ENCODE results near the gene HAL.

Gene HAL

DNA sequence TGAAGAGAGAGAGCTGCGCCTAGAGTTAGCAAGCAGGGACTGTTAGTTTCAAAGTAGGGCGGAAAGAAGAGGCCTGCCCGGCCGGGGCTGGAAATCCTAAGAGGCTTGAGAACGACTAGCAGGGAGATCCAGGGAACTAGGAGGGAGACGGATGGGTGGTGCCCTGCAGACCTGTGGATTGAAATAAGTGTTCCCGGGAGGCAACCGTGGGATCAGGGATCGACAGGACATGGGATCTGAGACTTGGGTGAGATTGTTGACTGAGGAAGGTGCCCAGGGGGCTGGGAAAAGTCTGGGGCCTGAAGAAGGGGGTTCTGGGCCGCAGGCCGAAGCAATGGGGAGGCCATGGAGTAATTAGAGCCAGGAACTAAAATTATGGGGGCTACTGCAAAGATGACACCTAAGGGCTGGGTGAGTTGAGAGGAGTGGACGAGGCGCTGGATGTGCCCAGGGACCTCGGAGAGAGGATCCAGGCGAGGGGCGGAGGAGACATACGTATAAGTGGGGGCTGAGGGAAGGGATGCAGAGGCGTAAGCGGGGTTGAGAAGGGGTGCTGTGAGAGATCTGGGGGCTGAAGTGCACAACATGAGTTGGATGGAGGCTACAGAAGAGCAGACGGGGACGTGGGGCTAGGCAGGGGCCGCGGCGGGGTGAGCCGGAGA is 38.6 kb upstream of the HAL start:
- no peak for DNase-seq (ENCODE audit: insufficient read length)
- peak; percentile 61 for FAIRE-seq
- TF ChIP-seq POLR2AphosphoS5 (IDR thresholded peaks at IDR 0.05; ENCODE audit: low read depth, low read length) (no peak), POLR2A (IDR thresholded peaks at IDR 0.05; ENCODE audit: low read depth, low read length) (no peak), TAF1 (IDR thresholded peaks at IDR 0.05; ENCODE audit: borderline replicate concordance, low read depth, low read length) (no peak)

DNA sequence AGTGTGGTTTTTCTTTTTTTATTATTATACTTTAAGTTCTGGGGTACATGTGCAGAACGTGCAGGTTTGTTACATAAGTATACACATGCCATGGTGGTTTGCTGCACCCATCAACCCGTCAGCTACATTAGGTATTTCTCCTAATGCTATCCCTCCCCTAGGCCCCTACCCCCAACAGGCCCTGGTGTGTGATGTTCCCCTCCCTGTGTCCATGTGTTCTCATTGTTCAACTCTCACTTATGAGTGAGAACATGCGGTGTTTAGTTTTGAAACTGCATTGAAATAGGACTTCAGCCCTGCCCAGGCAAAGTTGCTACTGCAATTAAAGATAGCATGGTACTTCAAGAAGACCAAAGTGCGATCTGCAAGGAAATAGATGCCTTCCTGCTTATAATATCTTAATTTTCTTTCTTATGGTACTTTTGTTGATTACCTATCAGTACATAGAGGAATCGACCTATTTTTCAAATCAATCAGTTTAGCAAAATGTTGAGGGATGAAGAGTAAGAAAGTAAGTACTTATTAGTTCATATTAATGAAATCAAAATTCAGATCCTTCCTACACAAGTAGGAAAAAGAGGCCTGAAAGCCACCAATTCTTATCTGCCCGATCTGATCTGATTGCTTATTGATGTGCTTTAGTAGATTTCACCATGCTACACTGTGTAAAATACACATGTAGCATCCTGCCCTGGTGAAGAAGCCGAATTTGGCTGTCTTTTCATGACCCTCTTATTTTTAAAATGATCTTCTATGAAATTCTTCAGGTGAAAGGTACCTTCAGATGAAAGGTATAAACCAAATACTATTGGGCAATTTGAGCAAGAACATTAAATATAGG is 37.6 kb upstream of the HAL start:
- TF ChIP-seq POLR2A (IDR thresholded peaks at IDR 0.05; ENCODE audit: low read depth, low read length): no peak
- no peak for TF ChIP-seq POLR2AphosphoS5 (IDR thresholded peaks at IDR 0.05; ENCODE audit: low read depth, low read length)
- no peak for TF ChIP-seq TAF1 (IDR thresholded peaks at IDR 0.05; ENCODE audit: borderline replicate concordance, low read depth, low read length)
- no peak for DNase-seq (ENCODE audit: insufficient read length)
- FAIRE-seq: no peak

DNA sequence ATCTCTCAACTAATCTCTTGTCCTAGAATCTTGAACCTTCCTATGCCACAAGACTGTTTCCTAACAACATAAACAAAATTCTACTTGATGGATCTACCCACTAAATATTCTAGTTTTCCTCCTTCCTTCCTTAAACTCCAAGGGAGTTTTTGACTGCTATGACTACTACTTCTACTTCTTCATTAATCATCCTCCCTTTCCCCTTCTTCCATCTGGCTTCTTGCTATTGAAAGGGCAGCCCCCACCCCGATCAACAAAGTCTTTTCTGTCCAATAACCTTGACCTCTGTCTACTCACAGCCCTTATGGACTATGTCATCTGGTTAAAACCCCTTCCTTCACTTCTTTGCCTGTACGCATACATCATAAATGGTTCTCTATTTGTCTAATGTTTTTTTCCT is 33.7 kb upstream of the HAL start:
- FAIRE-seq (peak; percentile 36), DNase-seq (ENCODE audit: insufficient read length) (no peak)
- no peak for TF ChIP-seq POLR2A (IDR thresholded peaks at IDR 0.05; ENCODE audit: low read depth, low read length)
- no peak for TF ChIP-seq POLR2AphosphoS5 (IDR thresholded peaks at IDR 0.05; ENCODE audit: low read depth, low read length)
- TF ChIP-seq TAF1 (IDR thresholded peaks at IDR 0.05; ENCODE audit: borderline replicate concordance, low read depth, low read length): no peak

DNA sequence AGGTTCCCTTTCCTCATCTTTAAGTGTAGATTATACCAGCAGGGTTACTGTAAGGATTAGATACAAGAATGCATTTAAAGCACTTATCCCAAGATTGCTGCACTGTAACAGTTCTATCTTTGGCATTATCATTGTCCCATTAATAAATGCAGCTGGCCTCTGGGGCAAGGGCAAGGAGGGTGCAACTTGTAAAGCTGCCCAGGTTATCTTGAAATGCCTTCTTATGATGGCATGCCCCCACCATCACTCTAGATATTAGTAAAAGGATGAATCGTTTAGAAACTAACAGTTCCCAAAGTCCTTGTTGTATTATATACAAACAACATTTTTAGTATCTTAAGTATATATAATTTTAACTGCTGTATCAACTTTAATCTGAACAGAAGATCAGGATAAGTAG is 32.4 kb upstream of the HAL start:
- FAIRE-seq: no peak
- DNase-seq (ENCODE audit: insufficient read length): no peak

DNA sequence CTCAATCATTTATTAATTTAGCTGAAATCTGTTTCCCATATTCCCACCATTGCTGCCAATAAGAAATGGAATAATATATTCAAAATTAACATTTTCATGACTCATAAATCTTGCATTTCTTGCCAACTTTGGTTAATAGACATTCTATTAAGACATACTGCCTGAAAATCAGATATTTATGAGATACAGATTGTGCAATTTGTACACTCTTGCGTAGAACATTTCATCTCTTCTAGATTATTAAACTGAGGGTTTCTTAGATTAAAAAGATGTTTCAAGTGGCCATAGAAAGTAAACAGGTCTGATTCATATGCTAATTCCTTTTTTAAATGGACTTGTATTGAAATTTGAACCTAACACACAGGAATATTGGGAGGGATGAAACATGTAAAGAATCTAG is 30.2 kb upstream of the HAL start:
- FAIRE-seq (no peak), DNase-seq (ENCODE audit: insufficient read length) (no peak)
- TF ChIP-seq POLR2A (IDR thresholded peaks at IDR 0.05; ENCODE audit: low read depth, low read length) (no peak), TAF1 (IDR thresholded peaks at IDR 0.05; ENCODE audit: borderline replicate concordance, low read depth, low read length) (no peak), POLR2AphosphoS5 (IDR thresholded peaks at IDR 0.05; ENCODE audit: low read depth, low read length) (no peak)

More for the DNA sequence above, 32.4 kb upstream of the HAL start:
- TF ChIP-seq POLR2AphosphoS5 (IDR thresholded peaks at IDR 0.05; ENCODE audit: low read depth, low read length): no peak
- no peak for TF ChIP-seq POLR2A (IDR thresholded peaks at IDR 0.05; ENCODE audit: low read depth, low read length)
- no peak for TF ChIP-seq TAF1 (IDR thresholded peaks at IDR 0.05; ENCODE audit: borderline replicate concordance, low read depth, low read length)

DNA sequence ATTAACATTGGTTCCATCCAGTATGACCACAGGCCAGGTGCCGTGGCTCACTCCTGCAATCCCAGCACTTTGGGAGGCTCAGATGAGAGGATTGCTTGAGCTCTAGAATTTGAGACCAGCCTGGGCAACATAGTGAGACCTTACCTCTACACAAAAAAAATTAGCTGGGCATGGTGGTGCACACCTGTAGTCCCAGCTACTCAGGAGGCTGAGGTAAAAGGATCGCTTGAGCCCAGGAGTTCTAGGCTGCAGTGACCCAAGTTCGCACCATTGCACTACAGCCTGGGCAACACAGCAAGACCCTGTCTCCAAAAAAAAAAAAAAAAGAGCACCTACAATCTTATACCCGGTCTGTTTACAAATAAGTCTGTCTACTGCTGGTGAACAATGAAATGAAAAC is 29.4 kb upstream of the HAL start:
- DNase-seq (ENCODE audit: insufficient read length) (no peak), FAIRE-seq (no peak)
- TF ChIP-seq POLR2AphosphoS5 (IDR thresholded peaks at IDR 0.05; ENCODE audit: low read depth, low read length) (no peak), POLR2A (IDR thresholded peaks at IDR 0.05; ENCODE audit: low read depth, low read length) (no peak), TAF1 (IDR thresholded peaks at IDR 0.05; ENCODE audit: borderline replicate concordance, low read depth, low read length) (no peak)

DNA sequence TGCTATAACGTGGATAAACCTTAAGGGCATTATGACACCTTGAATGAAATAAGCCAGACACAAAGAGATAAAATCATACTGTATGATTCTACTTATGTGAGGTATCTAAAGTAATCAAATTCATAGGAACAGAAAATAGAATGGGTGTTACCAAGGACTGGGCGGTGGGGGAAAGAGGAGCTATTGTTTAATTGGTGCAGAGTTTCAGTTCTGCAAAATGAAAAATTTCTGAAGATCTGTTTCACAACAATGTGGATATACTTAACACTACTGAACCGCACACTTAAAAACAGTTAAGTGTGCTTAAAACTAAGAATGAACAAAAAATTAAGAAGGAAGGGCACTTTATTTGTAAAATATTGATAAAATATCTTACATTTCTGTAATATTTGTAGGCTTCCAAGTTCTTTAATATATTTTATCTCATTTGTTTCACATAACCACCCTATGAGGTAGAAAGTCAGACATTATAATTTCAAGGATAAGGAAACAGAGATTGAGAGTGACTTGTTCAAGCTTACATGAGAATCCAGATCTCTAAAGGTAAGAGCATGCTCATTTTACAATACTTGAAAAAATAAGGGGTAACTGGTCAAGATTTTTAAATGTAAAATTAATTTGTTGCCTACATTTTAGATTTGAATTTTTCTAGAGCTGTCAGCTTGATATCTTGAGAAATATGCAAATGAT is 24.3 kb upstream of the HAL start:
- DNase-seq (ENCODE audit: insufficient read length) (no peak), FAIRE-seq (no peak)

DNA sequence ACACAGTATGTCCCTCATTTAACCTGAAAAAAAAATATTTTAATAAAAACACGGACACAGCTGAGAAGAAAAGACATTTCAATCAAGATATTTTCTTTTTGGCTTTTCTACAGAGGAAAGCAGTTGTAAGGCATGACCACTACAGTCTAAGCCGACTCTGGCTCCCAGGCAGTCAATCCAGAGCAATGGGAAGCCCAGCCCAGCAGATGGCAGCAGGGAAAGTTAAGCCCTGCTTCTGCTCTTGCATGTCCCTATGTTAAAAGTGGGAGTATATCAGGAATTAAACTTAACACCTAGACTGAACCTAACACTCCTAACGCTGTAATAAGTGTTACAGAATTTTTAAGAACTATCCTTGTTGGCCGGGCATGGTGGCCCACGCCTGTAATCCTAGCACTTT is 19.5 kb upstream of the HAL start:
- DNase-seq (ENCODE audit: insufficient read length) (no peak), FAIRE-seq (no peak)
- no peak for TF ChIP-seq POLR2AphosphoS5 (IDR thresholded peaks at IDR 0.05; ENCODE audit: low read depth, low read length)
- no peak for TF ChIP-seq TAF1 (IDR thresholded peaks at IDR 0.05; ENCODE audit: borderline replicate concordance, low read depth, low read length)
- TF ChIP-seq POLR2A (IDR thresholded peaks at IDR 0.05; ENCODE audit: low read depth, low read length): no peak

More for the DNA sequence above, 24.3 kb upstream of the HAL start:
- TF ChIP-seq TAF1 (IDR thresholded peaks at IDR 0.05; ENCODE audit: borderline replicate concordance, low read depth, low read length) (no peak), POLR2AphosphoS5 (IDR thresholded peaks at IDR 0.05; ENCODE audit: low read depth, low read length) (no peak), POLR2A (IDR thresholded peaks at IDR 0.05; ENCODE audit: low read depth, low read length) (no peak)

DNA sequence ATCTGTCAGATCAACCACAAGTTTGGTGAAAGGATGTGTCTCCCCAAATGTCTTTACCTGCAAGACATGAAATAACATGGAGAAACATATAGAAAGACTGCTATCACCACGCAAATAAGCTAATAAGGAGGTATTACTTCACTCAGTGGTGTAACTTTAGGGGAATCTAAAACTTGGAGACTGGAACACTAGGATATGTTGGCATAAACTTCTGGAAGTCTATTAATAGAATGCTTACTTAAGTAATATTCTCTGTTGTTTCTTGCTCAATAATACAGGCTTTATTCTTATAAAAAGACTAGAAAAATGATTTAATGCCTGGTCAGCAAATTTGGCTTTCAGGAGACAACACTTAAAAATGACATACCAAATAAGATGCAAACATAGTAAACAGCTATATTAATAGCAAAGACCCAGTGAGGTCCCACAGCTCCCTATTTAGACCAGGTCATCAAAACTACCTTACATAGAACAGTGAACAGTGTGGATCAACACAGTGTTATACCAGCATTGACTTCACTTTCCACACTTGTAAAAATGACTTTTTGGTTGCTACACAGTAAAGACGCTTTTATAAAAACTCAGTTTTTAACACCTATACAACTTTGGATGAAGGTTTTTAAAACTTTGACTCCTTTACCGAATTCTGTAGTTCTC is 18.9 kb upstream of the HAL start:
- TF ChIP-seq TAF1 (IDR thresholded peaks at IDR 0.05; ENCODE audit: borderline replicate concordance, low read depth, low read length) (no peak), POLR2AphosphoS5 (IDR thresholded peaks at IDR 0.05; ENCODE audit: low read depth, low read length) (no peak), POLR2A (IDR thresholded peaks at IDR 0.05; ENCODE audit: low read depth, low read length) (no peak)
- DNase-seq (ENCODE audit: insufficient read length) (no peak), FAIRE-seq (no peak)

DNA sequence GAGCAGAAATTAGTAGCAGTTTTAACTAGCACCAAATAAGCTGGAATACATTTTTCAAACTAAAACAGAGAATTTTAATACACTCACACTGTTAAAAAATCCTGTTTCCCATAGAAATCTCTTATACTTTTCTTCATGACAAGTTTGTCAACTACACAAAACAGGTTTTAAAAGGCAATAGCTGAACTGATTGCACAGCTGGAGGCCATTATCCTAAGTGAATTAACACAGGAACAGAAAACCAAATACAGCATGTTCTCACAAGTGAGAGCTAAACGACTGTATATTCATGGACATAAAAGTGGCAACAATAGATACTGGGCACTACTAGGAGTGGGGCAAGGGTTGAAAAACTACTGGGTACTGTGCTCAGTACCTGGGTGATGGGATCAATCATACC is 11.6 kb upstream of the HAL start:
- peak; percentile 44 for FAIRE-seq
- DNase-seq (ENCODE audit: insufficient read length): no peak
- no peak for TF ChIP-seq TAF1 (IDR thresholded peaks at IDR 0.05; ENCODE audit: borderline replicate concordance, low read depth, low read length)
- no peak for TF ChIP-seq POLR2A (IDR thresholded peaks at IDR 0.05; ENCODE audit: low read depth, low read length)
- no peak for TF ChIP-seq POLR2AphosphoS5 (IDR thresholded peaks at IDR 0.05; ENCODE audit: low read depth, low read length)

DNA sequence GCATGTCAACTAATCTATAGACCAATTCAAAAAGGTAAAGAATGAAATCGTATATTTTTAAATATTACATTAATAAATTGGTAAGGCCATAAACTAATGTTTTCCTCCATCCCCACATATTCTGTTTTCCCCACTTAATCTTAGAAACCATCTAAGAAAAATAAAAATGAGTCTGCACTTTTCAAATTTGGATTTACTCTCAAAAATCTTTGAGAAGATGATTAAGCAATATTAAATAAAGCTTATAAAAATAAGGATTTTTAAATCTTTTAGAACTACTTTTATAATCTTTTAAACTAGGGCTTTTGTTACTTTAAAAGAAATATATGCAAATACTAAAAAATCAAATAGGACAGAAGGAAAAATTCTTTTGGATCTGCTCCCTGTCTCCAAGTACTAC is 10.6 kb upstream of the HAL start:
- TF ChIP-seq TAF1 (IDR thresholded peaks at IDR 0.05; ENCODE audit: borderline replicate concordance, low read depth, low read length) (no peak), POLR2A (IDR thresholded peaks at IDR 0.05; ENCODE audit: low read depth, low read length) (no peak), POLR2AphosphoS5 (IDR thresholded peaks at IDR 0.05; ENCODE audit: low read depth, low read length) (no peak)
- DNase-seq (ENCODE audit: insufficient read length) (no peak), FAIRE-seq (no peak)
